GM12892 (cell line): ENCODE measurements around the gene PDCD1LG2.

Experiments used
- POLR2A ChIP-seq: IDR thresholded peaks from 2 replicates; pipeline ENCODE4 v1.6.1; 2011; ENCODE audit warnings: low read depth, low read length, control low read depth
- POLR2AphosphoS5 ChIP-seq: IDR thresholded peaks from 2 replicates; pipeline ENCODE4 v1.6.1; 2011; ENCODE audit warnings: low read depth, low read length, control low read depth
- TAF1 ChIP-seq: IDR thresholded peaks from 2 replicates; pipeline ENCODE4 v1.6.1; 2011; ENCODE audit warnings: low read depth, mild to moderate bottlenecking, control low read depth, low read length, borderline replicate concordance

GRCh38 chr9:5493679-5494511, 16.4 kb upstream of the PDCD1LG2 start:
- no peak; the same call in 1 of the 2 replicates for TF ChIP-seq POLR2A
- TF ChIP-seq POLR2AphosphoS5, result 0 out of 2 replicates have a peak, but pooled peaks have one; percentile 33
- no peak for TF ChIP-seq TAF1
